HCT116 (cell line): ENCODE data around the gene MGA.

Experiments
- ATF3 ChIP-seq: IDR thresholded peaks from 2 replicates; pipeline ENCODE4 v1.6.1; 2012
- CTCF ChIP-seq, 3 experiments: fragments of 200-600 bp in 1 of 3; sonication (generic) in 1 of 3; IDR thresholded peaks in 2 of 3; conservative IDR thresholded peaks in 1 of 3; 2 replicates each; pipeline ENCODE4 v1.5.1; 2012 to 2017; ENCODE audit warnings: low read depth in 2 of 3, low read length in 2 of 3, antibody characterized with exemption in 1 of 3, borderline replicate concordance in 1 of 3, control low read depth in 1 of 3, mild to moderate bottlenecking in 1 of 3, mixed read lengths in 1 of 3, mixed run types in 1 of 3, moderate library complexity in 1 of 3; ENCODE audit not compliant: insufficient read depth in 1 of 3
- POLR2A ChIP-seq: IDR thresholded peaks from 2 replicates; pipeline ENCODE4 v1.7.0; 2011; ENCODE audit warnings: borderline replicate concordance; ENCODE audit not compliant: insufficient read depth, insufficient read length; ENCODE audit errors: extremely low read depth
- POLR2AphosphoS5 ChIP-seq: IDR thresholded peaks from 2 replicates; pipeline ENCODE4 v1.6.1; 2011; ENCODE audit warnings: mild to moderate bottlenecking, low read depth, low read length, moderate library complexity
- SIN3A ChIP-seq: IDR thresholded peaks from 2 replicates; pipeline ENCODE4 v1.6.1; 2012; ENCODE audit warnings: low read depth

- TF ChIP-seq CTCF (IDR thresholded peaks at IDR 0.05 in 2 of 3, conservative IDR thresholded peaks at IDR 0.05 in 1 of 3; ENCODE audit: borderline replicate concordance in 1 of 3, insufficient read depth in 1 of 3, low read depth in 2 of 3, low read length in 2 of 3): no peak
- no peak for TF ChIP-seq POLR2A
- no peak for TF ChIP-seq POLR2AphosphoS5
- TF ChIP-seq SIN3A: no peak
- TF ChIP-seq ATF3: no peak
Observed at GRCh38 chr15:41790756-41791546, 130.7 kb downstream of the MGA start.
